SK-N-SH (cell line): Measurements from ENCODE around the gene CCL22. TPM values are rescaled to one million over a fixed set of nuclear protein-coding genes. Genes with fewer than 3 reads are reported as not detected.

Experiments used
- CTCF ChIA-PET: fragments of 300-600, 350-600 bp; formaldehyde crosslinking; extraction: SDS; loops from one replicate; lab custom pipeline; 2021; lab: Yijun Ruan, JAX
- POLR2A ChIA-PET: fragments of 350-600 bp; sonication (Branson Sonifier 250); formaldehyde crosslinking; extraction: SDS; loops from one replicate; lab custom pipeline; 2020; ENCODE audit warnings: antibody characterized with exemption, inconsistent platforms; lab: Yijun Ruan, JAX
- DNase-seq: peaks from one replicate; pipeline ENCODE4 v3.0.0; 2012
- H2AFZ ChIP-seq: fragments of 200-600 bp; sonication (generic); 2 replicates; pipeline ENCODE4 v1.8.1; 2016; ENCODE audit warnings: antibody characterized with exemption, mild to moderate bottlenecking, low read depth
- H3F3A ChIP-seq: fragments of 200-600 bp; sonication (generic); replicated peaks from 2 replicates; pipeline ENCODE3; 2016; ENCODE audit warnings: antibody characterized with exemption, mild to moderate bottlenecking; ENCODE audit not compliant: insufficient read depth
- H3K27ac ChIP-seq, 2 experiments: fragments of 200-500 bp in 1 of 2; fragments of 200-600 bp in 1 of 2; sonication (Bioruptor generic) in 1 of 2; sonication (generic), shearing (Covaris generic) in 1 of 2; 2 replicates each; pipeline versions ENCODE4 v1.5.1 to v1.6.1; 2014 to 2016; ENCODE audit warnings: low read depth in 2 of 2, inconsistent platforms in 1 of 2, low read length in 1 of 2, mild to moderate bottlenecking in 1 of 2, mixed read lengths in 1 of 2
- H3K27me3 ChIP-seq: fragments of 200-600 bp; sonication (generic), shearing (Covaris generic); 2 replicates; pipeline ENCODE4 v1.6.1; 2016; ENCODE audit warnings: mixed run types; ENCODE audit not compliant: insufficient read depth
- H3K36me3 ChIP-seq, 2 experiments: fragments of 200-500 bp in 1 of 2; fragments of 200-600 bp in 1 of 2; sonication (Bioruptor generic) in 1 of 2; sonication (generic) in 1 of 2; replicated peaks in 1 of 2; 2 replicates each; pipeline versions ENCODE3 to v1.5.1; 2014 to 2016; ENCODE audit warnings: low read length in 1 of 2, mild to moderate bottlenecking in 1 of 2; ENCODE audit not compliant: insufficient read depth in 2 of 2, control insufficient read depth in 1 of 2
- H3K4me1 ChIP-seq, 2 experiments: fragments of 200-500 bp in 1 of 2; fragments of 200-600 bp in 1 of 2; sonication (Bioruptor generic) in 1 of 2; sonication (generic), shearing (Covaris generic) in 1 of 2; 2 replicates each; pipeline versions ENCODE4 v1.5.1 to v1.6.1; 2014 to 2016; ENCODE audit warnings: low read depth in 1 of 2, low read length in 1 of 2, mixed run types in 1 of 2; ENCODE audit not compliant: insufficient read depth in 2 of 2, control insufficient read depth in 1 of 2
- H3K4me2 ChIP-seq: fragments of 200-600 bp; sonication (generic), shearing (Covaris generic); 2 replicates; pipeline ENCODE4 v1.6.1; 2017; ENCODE audit warnings: mixed run types
- H3K4me3 ChIP-seq, 2 experiments: fragments of 200-500 bp in 1 of 2; fragments of 200-600 bp in 1 of 2; sonication (Bioruptor generic) in 1 of 2; sonication (generic), shearing (Covaris generic) in 1 of 2; 2 replicates each; pipeline versions ENCODE4 v1.5.1 to v1.8.1; 2014 to 2016; ENCODE audit warnings: low read depth in 2 of 2, inconsistent platforms in 1 of 2, low read length in 1 of 2, mild to moderate bottlenecking in 1 of 2, mixed read lengths in 1 of 2, moderate library complexity in 1 of 2
- H3K79me2 ChIP-seq: fragments of 200-600 bp; sonication (generic); 2 replicates; pipeline ENCODE4 v1.8.1; 2017; ENCODE audit warnings: mild to moderate bottlenecking; ENCODE audit not compliant: insufficient read depth
- H3K9ac ChIP-seq: fragments of 200-600 bp; sonication (generic); 2 replicates; pipeline ENCODE4 v1.6.1; 2017; ENCODE audit warnings: mixed run types
- H3K9me2 ChIP-seq: fragments of 200-600 bp; sonication (generic); 2 replicates; pipeline ENCODE4 v1.6.1; 2017; ENCODE audit warnings: mixed run types
- H3K9me3 ChIP-seq: fragments of 200-600 bp; sonication (generic); 2 replicates; pipeline ENCODE4 v1.6.1; 2017; ENCODE audit warnings: mixed run types, mild to moderate bottlenecking, moderate library complexity
- H4K20me1 ChIP-seq: fragments of 200-600 bp; sonication (generic); 2 replicates; pipeline ENCODE4 v1.6.1; 2017; ENCODE audit warnings: mild to moderate bottlenecking, mixed run types; ENCODE audit not compliant: insufficient read depth
- CHD2 ChIP-seq: fragments of 150-350 bp; IDR thresholded peaks from 2 replicates; pipeline ENCODE4 v1.6.1; 2018; ENCODE audit warnings: low read length; ENCODE audit not compliant: partially characterized antibody
- EP300 ChIP-seq, 2 experiments: IDR thresholded peaks; 2 replicates each; pipeline versions ENCODE4 v1.4.0 to v1.6.1; 2012; ENCODE audit warnings: borderline replicate concordance in 1 of 2, low read depth in 1 of 2, low read length in 1 of 2
- FOSL2 ChIP-seq: IDR thresholded peaks from 2 replicates; pipeline ENCODE4 v1.4.0; 2012; ENCODE audit warnings: low read depth, mild to moderate bottlenecking, moderate library complexity, borderline replicate concordance
- FOXM1 ChIP-seq: IDR thresholded peaks from 2 replicates; pipeline ENCODE4 v1.4.0; 2012; ENCODE audit warnings: low read depth, mild to moderate bottlenecking
- GATA2 ChIP-seq: sonication (generic); formaldehyde crosslinking; IDR thresholded peaks from 2 replicates; pipeline ENCODE4 v1.5.0; 2020; ENCODE audit warnings: mild to moderate bottlenecking, missing genetic modification reagents
- MEF2A ChIP-seq: IDR thresholded peaks from 2 replicates; pipeline ENCODE4 v1.4.0; 2012; ENCODE audit warnings: low read depth, borderline replicate concordance
- NFIC ChIP-seq: IDR thresholded peaks from 2 replicates; pipeline ENCODE4 v1.4.0; 2012; ENCODE audit warnings: borderline replicate concordance
- RCOR1 ChIP-seq: fragments of 150-350 bp; IDR thresholded peaks from 2 replicates; pipeline ENCODE4 v1.6.1; 2017; ENCODE audit warnings: antibody characterized with exemption, low read length
- RXRA ChIP-seq: IDR thresholded peaks from 2 replicates; pipeline ENCODE4 v1.4.0; 2012; ENCODE audit warnings: low read depth, mild to moderate bottlenecking, borderline replicate concordance
- TAF1 ChIP-seq: IDR thresholded peaks from 2 replicates; pipeline ENCODE4 v1.6.1; 2012; ENCODE audit warnings: low read depth, mild to moderate bottlenecking, low read length, moderate library complexity, borderline replicate concordance
- YY1 ChIP-seq: IDR thresholded peaks from 2 replicates; pipeline ENCODE4 v1.4.0; 2012; ENCODE audit warnings: low read depth, mild to moderate bottlenecking
- WGBS: methylation state at CpG from one replicate; pipeline ENCODE4 v1.1.6; 2017; ENCODE audit warnings: low lambda C conversion rate; 5-methylcytosine and 5-hydroxymethylcytosine counted together
- polyA plus RNA-seq, 3 experiments: library from polyadenylated mRNA; depleted of rRNA; stranded (reverse); fragments of >200 nt; gene quantifications; 2 replicates each; pipeline ENCODE4 v1.2.3, GENCODE V29; 2012
- TF ChIP-seq, protein P1 (sequence below): fragments of 200-600 bp; sonication (generic); IDR thresholded peaks from 2 replicates; pipeline ENCODE4 v1.6.1; 2017; ENCODE audit warnings: antibody characterized with exemption, mild to moderate bottlenecking, moderate library complexity
- TF ChIP-seq, protein P2 (sequence below): fragments of 150-350 bp; IDR thresholded peaks from 2 replicates; pipeline ENCODE4 v1.6.1; 2016; ENCODE audit warnings: mild to moderate bottlenecking, low read depth, low read length
- TF ChIP-seq, protein P3 (sequence below): fragments of 150-350 bp; IDR thresholded peaks from 2 replicates; pipeline ENCODE4 v1.6.1; 2017; ENCODE audit warnings: antibody characterized with exemption, low read length, low read depth, borderline replicate concordance

Gene CCL22
- polyA plus RNA-seq, 1 of the 3 experiments (the other 2 are of a cell fraction), result not detected

DNA sequence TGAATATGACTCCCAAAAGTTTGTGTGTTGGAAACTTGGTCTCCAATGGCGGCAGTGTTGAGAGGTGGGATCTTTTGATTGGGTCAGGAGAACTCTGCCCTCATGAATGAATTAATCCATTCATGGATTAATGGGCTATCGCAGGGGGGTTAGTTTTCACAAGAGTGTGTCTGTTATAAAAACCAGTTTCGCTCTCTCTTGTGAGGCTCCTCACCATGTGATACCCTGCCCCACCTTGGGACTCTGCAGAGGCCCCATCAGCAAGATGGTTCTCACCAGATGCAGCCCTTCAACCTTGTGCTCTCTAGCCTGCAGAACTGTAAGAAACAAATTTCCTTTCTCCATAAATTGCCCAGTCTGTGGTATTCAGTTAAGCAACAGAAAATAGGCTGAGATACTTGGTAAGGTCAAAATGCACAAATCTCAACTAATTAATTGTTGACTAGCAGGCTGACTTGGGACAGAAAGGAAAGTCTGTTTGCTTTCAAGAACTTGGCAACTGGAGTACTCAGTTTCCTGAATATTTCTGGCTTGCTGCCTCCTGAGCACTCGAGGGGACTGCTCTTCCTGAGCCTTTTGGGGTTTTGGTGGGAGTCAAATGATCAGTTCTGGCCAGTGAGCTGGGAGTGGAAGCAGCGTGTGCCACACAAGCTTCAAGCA, 32.2 kb downstream of the CCL22 start:
- Histone ChIP-seq H3K9me3 (no peaks in the 10 kb centered on the region), H3K4me2 (no peak overlapping the region), H3K79me2 (no peaks in the 10 kb centered on the region), H2AFZ (no peak overlapping the region), H3K4me1 (no peaks in the 10 kb centered on the region), H3K27ac (no peak overlapping the region), H3K36me3 (no peaks in the 10 kb centered on the region), H3K27me3 (no peaks in the 10 kb centered on the region), H4K20me1 (no peaks in the 10 kb centered on the region), H3K9ac (no peak overlapping the region), H3F3A (no peaks in the 10 kb centered on the region), H3K4me3 (no peak overlapping the region), H3K9me2 (no peaks in the 10 kb centered on the region)
- ChIA-PET POLR2A (no interaction called here), CTCF (interaction anchor here (1.3 to 1.8 kb wide), 2 partner anchors 9 to 26 kb away, joined by 5 to 6 read pairs; no protein-coding TSS in a partner anchor)
- WGBS, result 75% methylated on average over 5 of the region's 5 CpGs
- TF ChIP-seq NFIC (no peak), RCOR1 (no peak), MEF2A (no peak), FOSL2 (no peak), RXRA (no peak), GATA2 (CRISPR knock-in tag) (no peak), YY1 (no peak), FOXM1 (no peak), TAF1 (no peak), CHD2 (no peak), EP300 (IDR thresholded peaks at IDR 0.05; ENCODE audit: borderline replicate concordance in 1 of 2, low read depth in 1 of 2, low read length in 1 of 2) (no peak)
- TF ChIP-seq, protein P1, sequence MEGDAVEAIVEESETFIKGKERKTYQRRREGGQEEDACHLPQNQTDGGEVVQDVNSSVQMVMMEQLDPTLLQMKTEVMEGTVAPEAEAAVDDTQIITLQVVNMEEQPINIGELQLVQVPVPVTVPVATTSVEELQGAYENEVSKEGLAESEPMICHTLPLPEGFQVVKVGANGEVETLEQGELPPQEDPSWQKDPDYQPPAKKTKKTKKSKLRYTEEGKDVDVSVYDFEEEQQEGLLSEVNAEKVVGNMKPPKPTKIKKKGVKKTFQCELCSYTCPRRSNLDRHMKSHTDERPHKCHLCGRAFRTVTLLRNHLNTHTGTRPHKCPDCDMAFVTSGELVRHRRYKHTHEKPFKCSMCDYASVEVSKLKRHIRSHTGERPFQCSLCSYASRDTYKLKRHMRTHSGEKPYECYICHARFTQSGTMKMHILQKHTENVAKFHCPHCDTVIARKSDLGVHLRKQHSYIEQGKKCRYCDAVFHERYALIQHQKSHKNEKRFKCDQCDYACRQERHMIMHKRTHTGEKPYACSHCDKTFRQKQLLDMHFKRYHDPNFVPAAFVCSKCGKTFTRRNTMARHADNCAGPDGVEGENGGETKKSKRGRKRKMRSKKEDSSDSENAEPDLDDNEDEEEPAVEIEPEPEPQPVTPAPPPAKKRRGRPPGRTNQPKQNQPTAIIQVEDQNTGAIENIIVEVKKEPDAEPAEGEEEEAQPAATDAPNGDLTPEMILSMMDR, result no peak
- TF ChIP-seq, protein P2, sequence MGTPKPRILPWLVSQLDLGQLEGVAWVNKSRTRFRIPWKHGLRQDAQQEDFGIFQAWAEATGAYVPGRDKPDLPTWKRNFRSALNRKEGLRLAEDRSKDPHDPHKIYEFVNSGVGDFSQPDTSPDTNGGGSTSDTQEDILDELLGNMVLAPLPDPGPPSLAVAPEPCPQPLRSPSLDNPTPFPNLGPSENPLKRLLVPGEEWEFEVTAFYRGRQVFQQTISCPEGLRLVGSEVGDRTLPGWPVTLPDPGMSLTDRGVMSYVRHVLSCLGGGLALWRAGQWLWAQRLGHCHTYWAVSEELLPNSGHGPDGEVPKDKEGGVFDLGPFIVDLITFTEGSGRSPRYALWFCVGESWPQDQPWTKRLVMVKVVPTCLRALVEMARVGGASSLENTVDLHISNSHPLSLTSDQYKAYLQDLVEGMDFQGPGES, result no peak
- TF ChIP-seq, protein P3, sequence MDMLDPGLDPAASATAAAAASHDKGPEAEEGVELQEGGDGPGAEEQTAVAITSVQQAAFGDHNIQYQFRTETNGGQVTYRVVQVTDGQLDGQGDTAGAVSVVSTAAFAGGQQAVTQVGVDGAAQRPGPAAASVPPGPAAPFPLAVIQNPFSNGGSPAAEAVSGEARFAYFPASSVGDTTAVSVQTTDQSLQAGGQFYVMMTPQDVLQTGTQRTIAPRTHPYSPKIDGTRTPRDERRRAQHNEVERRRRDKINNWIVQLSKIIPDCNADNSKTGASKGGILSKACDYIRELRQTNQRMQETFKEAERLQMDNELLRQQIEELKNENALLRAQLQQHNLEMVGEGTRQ, result no peak
- DNase-seq, result no peak
